Heart left ventricle (tissue), 13 donors: Measurements from ENCODE around the gene NDUFAF8.

Experiments used
- POLR2A ChIP-seq, 2 donors: fragments of 450-650 bp; IDR thresholded peaks; one replicate each; pipeline ENCODE4 v1.6.1; 2017; ENCODE audit warnings: antibody characterized with exemption in 2 of 2, mild to moderate bottlenecking in 2 of 2, moderate library complexity in 2 of 2
- TF ChIP-seq, protein P1 (sequence below), 12 donors: fragments of 200-600 bp; sonication (generic) in 4 of 12; IDR thresholded peaks; one replicate each; pipeline versions ENCODE4 v1.5.0 to v1.8.0; 2018 to 2022; ENCODE audit warnings: antibody characterized with exemption in 12 of 12, mild to moderate bottlenecking in 5 of 12
- donor health status: ischemic (EF 13 %, LVEDD 7.1; RV severe dilation, severe dysfunction).
- donor health status: DM: no; HTN: yes; CAD: no.
- donor health status: DM: no; HTN: no; CAD: no.
- donor health status: ischemic (EF 25% LVEDD 6.9; RV normal size, moderate dysfunction).
- donor health status: ischemic (EF 25% LVEDD 5.7; RV mildly dilated, moderate dysfunction).
- donor health status: ischemic (EF 35%, LVEDD 5.7; RV mildly dilated, moderate dysfunction).
- donor health status: nonischemic (EF 11% LVEDD 7.7; RV severe dilation, severe dysfunction).
- donor health status: DM: yes; HTN: yes; CAD: no.
- donor health status: PGD.
- donor health status: ischemic (EF 29% LVEDD 5.4; RV normal size, mild dysfunction).
- donor health status: nonischemic (EF 23%, LVEDD 6.1; RV moderate dilation, normal function).

DNA sequence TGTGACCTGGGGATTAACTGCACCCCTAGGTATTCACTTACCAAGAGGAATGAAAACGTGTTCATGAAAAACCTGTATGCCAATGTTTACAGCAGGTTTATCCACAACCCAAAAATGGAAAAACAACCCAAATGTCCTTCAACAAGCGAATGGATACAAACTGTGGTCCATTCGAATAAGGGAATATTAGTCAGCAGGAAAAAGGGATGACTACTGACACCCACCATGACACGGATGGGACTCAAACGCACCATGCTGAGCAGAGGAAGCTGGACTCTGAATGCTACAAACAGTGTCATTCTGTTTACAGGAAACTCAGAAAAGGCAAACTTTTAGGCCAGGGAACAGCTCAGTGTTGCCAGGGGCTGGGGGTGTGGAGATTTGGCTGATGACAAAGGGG, 51.1 kb downstream of the NDUFAF8 start:
- TF ChIP-seq, protein P1, sequence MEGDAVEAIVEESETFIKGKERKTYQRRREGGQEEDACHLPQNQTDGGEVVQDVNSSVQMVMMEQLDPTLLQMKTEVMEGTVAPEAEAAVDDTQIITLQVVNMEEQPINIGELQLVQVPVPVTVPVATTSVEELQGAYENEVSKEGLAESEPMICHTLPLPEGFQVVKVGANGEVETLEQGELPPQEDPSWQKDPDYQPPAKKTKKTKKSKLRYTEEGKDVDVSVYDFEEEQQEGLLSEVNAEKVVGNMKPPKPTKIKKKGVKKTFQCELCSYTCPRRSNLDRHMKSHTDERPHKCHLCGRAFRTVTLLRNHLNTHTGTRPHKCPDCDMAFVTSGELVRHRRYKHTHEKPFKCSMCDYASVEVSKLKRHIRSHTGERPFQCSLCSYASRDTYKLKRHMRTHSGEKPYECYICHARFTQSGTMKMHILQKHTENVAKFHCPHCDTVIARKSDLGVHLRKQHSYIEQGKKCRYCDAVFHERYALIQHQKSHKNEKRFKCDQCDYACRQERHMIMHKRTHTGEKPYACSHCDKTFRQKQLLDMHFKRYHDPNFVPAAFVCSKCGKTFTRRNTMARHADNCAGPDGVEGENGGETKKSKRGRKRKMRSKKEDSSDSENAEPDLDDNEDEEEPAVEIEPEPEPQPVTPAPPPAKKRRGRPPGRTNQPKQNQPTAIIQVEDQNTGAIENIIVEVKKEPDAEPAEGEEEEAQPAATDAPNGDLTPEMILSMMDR (IDR thresholded peaks at IDR 0.05): no peak
- no peak for TF ChIP-seq POLR2A (IDR thresholded peaks at IDR 0.05)
